K562 treated with DMSO at 1 percent for 24 hours (cell line): ENCODE results near the gene ENO4. TPM values are rescaled to one million over a fixed set of nuclear protein-coding genes. Genes with fewer than 3 reads are reported as not detected.

ENCODE experiments used
- total RNA-seq: library from RNA; unstranded; fragments of 300-600 nt; gene quantifications from 2 replicates; pipeline ENCODE4 v1.2.3, GENCODE V29; 2022; ENCODE audit warnings: low read depth; ENCODE audit not compliant: insufficient read depth

Gene ENO4, protein sequence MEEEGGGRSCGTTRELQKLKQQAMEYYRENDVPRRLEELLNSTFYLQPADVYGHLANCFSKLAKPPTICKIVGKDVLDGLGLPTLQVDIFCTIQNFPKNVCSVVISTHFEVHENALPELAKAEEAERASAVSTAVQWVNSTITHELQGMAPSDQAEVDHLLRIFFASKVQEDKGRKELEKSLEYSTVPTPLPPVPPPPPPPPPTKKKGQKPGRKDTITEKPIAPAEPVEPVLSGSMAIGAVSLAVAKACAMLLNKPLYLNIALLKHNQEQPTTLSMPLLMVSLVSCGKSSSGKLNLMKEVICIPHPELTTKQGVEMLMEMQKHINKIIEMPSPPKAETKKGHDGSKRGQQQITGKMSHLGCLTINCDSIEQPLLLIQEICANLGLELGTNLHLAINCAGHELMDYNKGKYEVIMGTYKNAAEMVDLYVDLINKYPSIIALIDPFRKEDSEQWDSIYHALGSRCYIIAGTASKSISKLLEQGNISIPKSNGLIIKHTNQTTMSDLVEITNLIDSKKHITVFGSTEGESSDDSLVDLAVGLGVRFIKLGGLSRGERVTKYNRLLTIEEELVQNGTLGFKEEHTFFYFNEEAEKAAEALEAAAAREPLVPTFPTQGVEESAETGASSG
- not detected in 2 replicates for total RNA-seq

DNA sequence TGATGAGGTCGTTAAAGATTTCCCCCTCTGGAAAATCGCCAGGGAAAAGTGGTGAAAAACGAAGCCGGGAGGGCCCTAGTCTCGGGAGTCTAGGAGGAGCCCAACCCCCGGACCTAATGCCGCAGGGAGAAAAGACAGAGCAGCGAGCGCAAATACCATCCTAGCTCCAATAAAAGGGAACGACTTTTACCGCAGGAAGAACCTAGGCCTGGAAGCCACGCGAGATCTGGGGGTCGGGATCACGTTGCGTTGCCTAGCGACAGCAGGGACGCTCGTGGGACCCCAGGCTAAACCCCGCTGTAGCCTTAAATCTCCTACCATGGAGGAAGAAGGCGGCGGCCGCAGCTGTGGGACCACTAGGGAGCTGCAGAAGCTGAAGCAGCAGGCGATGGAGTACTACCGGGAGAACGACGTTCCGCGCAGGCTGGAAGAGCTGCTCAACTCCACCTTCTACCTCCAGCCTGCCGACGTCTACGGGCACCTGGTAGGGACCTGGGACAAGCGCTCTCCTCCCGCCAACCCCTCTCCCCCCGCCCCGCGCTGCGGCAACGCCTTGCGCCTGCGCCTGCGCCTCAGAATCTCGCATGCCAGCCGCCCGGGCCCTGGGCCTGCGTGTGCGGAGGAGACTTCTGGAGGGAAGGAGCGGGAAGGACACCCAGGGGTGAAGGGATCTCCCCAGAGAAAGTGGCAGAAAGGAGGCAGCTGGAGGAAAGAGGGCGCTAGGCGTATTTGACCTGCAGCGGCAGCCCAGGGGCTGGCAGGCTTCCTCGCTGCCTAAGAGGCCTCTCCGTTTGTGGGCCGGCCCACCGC lies at the start of gene ENO4:
Gene ENO4 (plus strand): TSS at position 252 of the 810 bp plus-strand sequence. CDS start 68 bp downstream, at position 320.

Other genes with a start within 250 kb of the ENO4 start
- gene PNLIPRP2, start 228.5 kb upstream of the ENO4 start, total RNA-seq: not detected in 2 replicates
- gene HSPA12A, start 106.9 kb upstream of the ENO4 start, total RNA-seq: 0.25 and 0.27 TPM in 2 replicates
- gene SHTN1, start 155.7 kb downstream of the ENO4 start, total RNA-seq: 9.6 and 10.3 TPM in 2 replicates